Measurements from ENCODE around the gene MPI.

Gene MPI

DNA sequence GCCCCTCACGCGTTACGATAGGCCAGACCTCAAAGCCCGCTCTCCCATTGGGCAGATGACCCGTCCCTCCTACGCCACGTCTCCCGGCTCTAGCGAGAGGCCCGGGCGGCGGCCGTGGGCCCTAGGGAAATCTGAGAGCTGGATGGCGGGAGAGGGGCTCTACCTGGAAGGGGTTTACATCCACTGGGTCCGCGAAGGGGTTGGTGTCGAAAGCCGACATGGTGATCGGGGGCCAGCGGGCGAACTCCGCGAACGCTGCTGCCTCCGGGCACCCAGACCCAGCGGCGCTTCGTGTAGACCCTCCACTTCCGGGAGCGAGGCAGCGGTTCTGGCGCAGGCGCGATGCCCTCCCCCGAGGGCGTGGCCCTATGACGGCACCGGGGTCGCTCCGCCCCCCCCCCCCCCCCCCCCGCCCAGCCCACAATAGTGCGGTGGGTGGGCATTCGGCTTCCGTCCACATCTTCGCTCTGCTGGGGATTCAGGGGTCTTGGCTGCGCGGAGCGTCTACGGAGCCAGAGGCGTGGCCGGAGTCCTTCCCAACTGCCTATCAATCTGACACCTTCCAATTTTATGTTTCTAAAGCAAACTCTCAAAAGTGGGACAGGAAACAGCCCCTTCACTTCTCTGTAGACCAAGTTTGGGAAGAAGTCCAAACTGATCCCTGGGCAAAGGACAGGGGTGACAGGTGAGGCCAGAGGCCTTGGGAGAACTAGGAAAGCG is 16.6 kb upstream of the MPI start, which contains the start of gene SCAMP2 (continued):
- TF ChIP-seq, protein P1, sequence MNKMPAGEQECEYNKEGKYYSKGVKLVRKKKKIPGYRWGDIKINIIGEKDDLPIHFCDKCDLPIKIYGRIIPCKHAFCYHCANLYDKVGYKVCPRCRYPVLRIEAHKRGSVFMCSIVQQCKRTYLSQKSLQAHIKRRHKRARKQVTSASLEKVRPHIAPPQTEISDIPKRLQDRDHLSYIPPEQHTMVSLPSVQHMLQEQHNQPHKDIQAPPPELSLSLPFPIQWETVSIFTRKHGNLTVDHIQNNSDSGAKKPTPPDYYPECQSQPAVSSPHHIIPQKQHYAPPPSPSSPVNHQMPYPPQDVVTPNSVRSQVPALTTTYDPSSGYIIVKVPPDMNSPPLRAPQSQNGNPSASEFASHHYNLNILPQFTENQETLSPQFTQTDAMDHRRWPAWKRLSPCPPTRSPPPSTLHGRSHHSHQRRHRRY (tag by site-specific recombination; IDR thresholded peaks at IDR 0.05) = no peak
- TF ChIP-seq ZNF391 (tag by site-specific recombination; IDR thresholded peaks at IDR 0.05; ENCODE audit: borderline replicate concordance, low read depth) (peak; percentile 87; the same call in 1 of the 2 replicates), ZXDB (tag by site-specific recombination; IDR thresholded peaks at IDR 0.05) (peak; percentile 93), ZNF658 (tag by site-specific recombination; IDR thresholded peaks at IDR 0.05) (no peak), REPIN1 (tag by site-specific recombination; IDR thresholded peaks at IDR 0.05; ENCODE audit: low read depth) (peak; percentile 72; the same call in 1 of the 2 replicates), ZNF501 (tag by site-specific recombination; IDR thresholded peaks at IDR 0.05) (peak; percentile 87; the same call in 1 of the 2 replicates), SP3 (tag by site-specific recombination; IDR thresholded peaks at IDR 0.05) (peak; percentile 91), ZBTB17 (tag by site-specific recombination; IDR thresholded peaks at IDR 0.05) (peak; percentile 78), ZNF776 (tag by site-specific recombination; IDR thresholded peaks at IDR 0.05; ENCODE audit: borderline replicate concordance) (no peak), PRDM1 (tag by site-specific recombination; IDR thresholded peaks at IDR 0.05) (no peak), ZNF248 (tag by site-specific recombination; IDR thresholded peaks at IDR 0.05) (no peak), FEZF1 (tag by site-specific recombination; IDR thresholded peaks at IDR 0.05) (no peak), ZNF670 (tag by site-specific recombination; IDR thresholded peaks at IDR 0.05; ENCODE audit: low read depth) (no peak), ZNF146 (tag by site-specific recombination; IDR thresholded peaks at IDR 0.05) (no peak), ZNF350 (tag by site-specific recombination; IDR thresholded peaks at IDR 0.05) (no peak), SP2 (tag by site-specific recombination; IDR thresholded peaks at IDR 0.05) (peak; percentile 97), ZNF530 (tag by site-specific recombination; IDR thresholded peaks at IDR 0.05; ENCODE audit: low read depth) (no peak), ZEB2 (tag by site-specific recombination; IDR thresholded peaks at IDR 0.05) (peak; percentile 74; the same call in 1 of the 2 replicates), ZNF121 (tag by site-specific recombination; IDR thresholded peaks at IDR 0.05) (no peak), ZNF660 (tag by site-specific recombination; IDR thresholded peaks at IDR 0.05) (no peak; the same call in 1 of the 2 replicates), SETDB1 (IDR thresholded peaks at IDR 0.05; ENCODE audit: insufficient read length, low read length) (no peak), HOXC10 (CRISPR knock-in tag; IDR thresholded peaks at IDR 0.05) (no peak), ZNF791 (tag by site-specific recombination; IDR thresholded peaks at IDR 0.05) (no peak), GLI2 (tag by site-specific recombination; IDR thresholded peaks at IDR 0.05; ENCODE audit: borderline replicate concordance, low read depth) (no peak), GLIS2 (tag by site-specific recombination; IDR thresholded peaks at IDR 0.05) (0 out of 2 replicates have a peak, but pooled peaks have one; percentile 8), ZNF302 (tag by site-specific recombination; IDR thresholded peaks at IDR 0.05; ENCODE audit: low read depth) (no peak), ZNF785 (tag by site-specific recombination; IDR thresholded peaks at IDR 0.05) (no peak)
- TF ChIP-seq, protein P2, sequence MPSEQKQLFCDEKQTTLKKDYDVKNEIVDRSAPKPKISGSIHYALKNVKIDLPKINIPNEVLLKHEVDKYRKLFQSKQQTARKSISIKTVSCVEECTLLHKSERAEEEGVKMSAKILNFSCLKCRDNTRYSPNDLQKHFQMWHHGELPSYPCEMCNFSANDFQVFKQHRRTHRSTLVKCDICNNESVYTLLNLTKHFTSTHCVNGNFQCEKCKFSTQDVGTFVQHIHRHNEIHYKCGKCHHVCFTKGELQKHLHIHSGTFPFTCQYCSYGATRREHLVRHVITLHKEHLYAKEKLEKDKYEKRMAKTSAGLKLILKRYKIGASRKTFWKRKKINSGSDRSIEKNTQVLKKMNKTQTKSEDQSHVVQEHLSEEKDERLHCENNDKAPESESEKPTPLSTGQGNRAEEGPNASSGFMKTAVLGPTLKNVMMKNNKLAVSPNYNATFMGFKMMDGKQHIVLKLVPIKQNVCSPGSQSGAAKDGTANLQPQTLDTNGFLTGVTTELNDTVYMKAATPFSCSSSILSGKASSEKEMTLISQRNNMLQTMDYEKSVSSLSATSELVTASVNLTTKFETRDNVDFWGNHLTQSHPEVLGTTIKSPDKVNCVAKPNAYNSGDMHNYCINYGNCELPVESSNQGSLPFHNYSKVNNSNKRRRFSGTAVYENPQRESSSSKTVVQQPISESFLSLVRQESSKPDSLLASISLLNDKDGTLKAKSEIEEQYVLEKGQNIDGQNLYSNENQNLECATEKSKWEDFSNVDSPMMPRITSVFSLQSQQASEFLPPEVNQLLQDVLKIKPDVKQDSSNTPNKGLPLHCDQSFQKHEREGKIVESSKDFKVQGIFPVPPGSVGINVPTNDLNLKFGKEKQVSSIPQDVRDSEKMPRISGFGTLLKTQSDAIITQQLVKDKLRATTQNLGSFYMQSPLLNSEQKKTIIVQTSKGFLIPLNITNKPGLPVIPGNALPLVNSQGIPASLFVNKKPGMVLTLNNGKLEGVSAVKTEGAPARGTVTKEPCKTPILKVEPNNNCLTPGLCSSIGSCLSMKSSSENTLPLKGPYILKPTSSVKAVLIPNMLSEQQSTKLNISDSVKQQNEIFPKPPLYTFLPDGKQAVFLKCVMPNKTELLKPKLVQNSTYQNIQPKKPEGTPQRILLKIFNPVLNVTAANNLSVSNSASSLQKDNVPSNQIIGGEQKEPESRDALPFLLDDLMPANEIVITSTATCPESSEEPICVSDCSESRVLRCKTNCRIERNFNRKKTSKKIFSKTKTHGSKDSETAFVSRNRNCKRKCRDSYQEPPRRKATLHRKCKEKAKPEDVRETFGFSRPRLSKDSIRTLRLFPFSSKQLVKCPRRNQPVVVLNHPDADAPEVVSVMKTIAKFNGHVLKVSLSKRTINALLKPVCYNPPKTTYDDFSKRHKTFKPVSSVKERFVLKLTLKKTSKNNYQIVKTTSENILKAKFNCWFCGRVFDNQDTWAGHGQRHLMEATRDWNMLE (tag by site-specific recombination; conservative IDR thresholded peaks at IDR 0.05; ENCODE audit: low read depth) = no peak
- TF ChIP-seq, protein P3, sequence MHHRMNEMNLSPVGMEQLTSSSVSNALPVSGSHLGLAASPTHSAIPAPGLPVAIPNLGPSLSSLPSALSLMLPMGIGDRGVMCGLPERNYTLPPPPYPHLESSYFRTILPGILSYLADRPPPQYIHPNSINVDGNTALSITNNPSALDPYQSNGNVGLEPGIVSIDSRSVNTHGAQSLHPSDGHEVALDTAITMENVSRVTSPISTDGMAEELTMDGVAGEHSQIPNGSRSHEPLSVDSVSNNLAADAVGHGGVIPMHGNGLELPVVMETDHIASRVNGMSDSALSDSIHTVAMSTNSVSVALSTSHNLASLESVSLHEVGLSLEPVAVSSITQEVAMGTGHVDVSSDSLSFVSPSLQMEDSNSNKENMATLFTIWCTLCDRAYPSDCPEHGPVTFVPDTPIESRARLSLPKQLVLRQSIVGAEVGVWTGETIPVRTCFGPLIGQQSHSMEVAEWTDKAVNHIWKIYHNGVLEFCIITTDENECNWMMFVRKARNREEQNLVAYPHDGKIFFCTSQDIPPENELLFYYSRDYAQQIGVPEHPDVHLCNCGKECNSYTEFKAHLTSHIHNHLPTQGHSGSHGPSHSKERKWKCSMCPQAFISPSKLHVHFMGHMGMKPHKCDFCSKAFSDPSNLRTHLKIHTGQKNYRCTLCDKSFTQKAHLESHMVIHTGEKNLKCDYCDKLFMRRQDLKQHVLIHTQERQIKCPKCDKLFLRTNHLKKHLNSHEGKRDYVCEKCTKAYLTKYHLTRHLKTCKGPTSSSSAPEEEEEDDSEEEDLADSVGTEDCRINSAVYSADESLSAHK (tag by site-specific recombination; IDR thresholded peaks at IDR 0.05) = no peak
- TF ChIP-seq, protein P4, sequence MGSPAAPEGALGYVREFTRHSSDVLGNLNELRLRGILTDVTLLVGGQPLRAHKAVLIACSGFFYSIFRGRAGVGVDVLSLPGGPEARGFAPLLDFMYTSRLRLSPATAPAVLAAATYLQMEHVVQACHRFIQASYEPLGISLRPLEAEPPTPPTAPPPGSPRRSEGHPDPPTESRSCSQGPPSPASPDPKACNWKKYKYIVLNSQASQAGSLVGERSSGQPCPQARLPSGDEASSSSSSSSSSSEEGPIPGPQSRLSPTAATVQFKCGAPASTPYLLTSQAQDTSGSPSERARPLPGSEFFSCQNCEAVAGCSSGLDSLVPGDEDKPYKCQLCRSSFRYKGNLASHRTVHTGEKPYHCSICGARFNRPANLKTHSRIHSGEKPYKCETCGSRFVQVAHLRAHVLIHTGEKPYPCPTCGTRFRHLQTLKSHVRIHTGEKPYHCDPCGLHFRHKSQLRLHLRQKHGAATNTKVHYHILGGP (tag by site-specific recombination; IDR thresholded peaks at IDR 0.05) = no peak

All from HEK293 (cell line).